Measurements from ENCODE around the gene LDHD. TPM values are rescaled to one million over a fixed set of nuclear protein-coding genes. Genes with fewer than 3 reads are reported as not detected.

Gene LDHD
- total RNA-seq = 10 to 100 TPM in 2 of 4 donors, 1 to 10 TPM in 2; 3.3 to 20.4 (median 10.4) TPM

GRCh38 chr16:75116081-75116910 is at the start of gene LDHD:
Gene LDHD, minus strand, starts transcription at chr16:75116780. Its CDS starts 60 bp downstream, at chr16:75116720.
- Histone ChIP-seq H3K4me1 (peaks cover 16 to 52% (median 19%) of the 10 kb centered on the region in 3 donors), H3K36me3 (no peaks in the 10 kb centered on the region), H3K4me3 (peak within 1 kb of the TSS; percentile 33 to 62 (median 49)), H3K27me3 (no peaks in the 10 kb centered on the region), H3K9me3 (peaks cover 0 to 7% (median 4%) of the 10 kb centered on the region in 3 donors), H3K27ac (peak within 1 kb of the TSS in 3 of 4 donors; percentile 17 to 63 (median 58))
- DNase-seq = no peak
- intact Hi-C loops (cut with DNase I) = loop anchor here (10.0 kb wide), 1 partner anchor 411 kb away; the partner anchor contains the start of gene MLKL
- WGBS, 2 donors = 16 to 22% methylated on average over 3 to 5 of the region's 15 CpGs
- TF ChIP-seq CTCF (IDR thresholded peaks at IDR 0.05) = no peak
- peak in 1 of 4 donors; percentile 62 for TF ChIP-seq POLR2A (IDR thresholded peaks at IDR 0.05)

GRCh38 chr16:75160386-75160785 is 43.8 kb upstream of the LDHD start:
- no peaks in the 10 kb centered on the region for H3K27me3 ChIP-seq
- no peak for DNase-seq
- TF ChIP-seq CTCF (IDR thresholded peaks at IDR 0.05) (no peak), POLR2A (IDR thresholded peaks at IDR 0.05) (no peak)
- no peaks in the 10 kb centered on the region for H3K4me1 ChIP-seq
- peaks cover 0 to 6% (median 0%) of the 10 kb centered on the region in 3 donors for H3K9me3 ChIP-seq
- H3K36me3 ChIP-seq = peaks cover 0 to 65% (median 0%) of the 10 kb centered on the region in 3 donors
- H3K4me3 ChIP-seq = no peak overlapping the region
- intact Hi-C loops (cut with DNase I) = no loop called here
- 91% methylated on average over 1 of the region's 1 CpG; no CpG with 5 or more reads in 1 of the 2 donors for WGBS, 2 donors
- no peak overlapping the region for H3K27ac ChIP-seq

- Histone ChIP-seq H3K36me3 (peaks cover 0 to 53% (median 0%) of the 10 kb centered on the region in 3 donors), H3K4me1 (peaks cover 0 to 12% (median 4%) of the 10 kb centered on the region in 3 donors), H3K27me3 (no peaks in the 10 kb centered on the region), H3K27ac (no peak overlapping the region), H3K4me3 (no peak overlapping the region), H3K9me3 (peaks cover 0 to 14% (median 0%) of the 10 kb centered on the region in 3 donors)
- intact Hi-C loops (cut with DNase I) = no loop called here
- TF ChIP-seq CTCF (IDR thresholded peaks at IDR 0.05) (no peak), POLR2A (IDR thresholded peaks at IDR 0.05) (no peak)
- no peak for DNase-seq
Measured at GRCh38 chr16:75152635-75153034, 36.1 kb upstream of the LDHD start.

GRCh38 chr16:75151798-75152197 is 35.2 kb upstream of the LDHD start:
- H3K4me1 ChIP-seq = peaks cover 0 to 12% (median 4%) of the 10 kb centered on the region in 3 donors
- no peak for DNase-seq
- TF ChIP-seq CTCF (IDR thresholded peaks at IDR 0.05) (no peak), POLR2A (IDR thresholded peaks at IDR 0.05) (no peak)
- intact Hi-C loops (cut with DNase I) = no loop called here
- H3K27ac ChIP-seq = no peak overlapping the region
- H3K27me3 ChIP-seq = no peaks in the 10 kb centered on the region
- peaks cover 0 to 14% (median 0%) of the 10 kb centered on the region in 3 donors for H3K9me3 ChIP-seq
- H3K36me3 ChIP-seq = peaks cover 0 to 49% (median 0%) of the 10 kb centered on the region in 3 donors
- no peak overlapping the region for H3K4me3 ChIP-seq
- 43 to 63% methylated on average over 2 of the region's 2 CpGs for WGBS, 2 donors
